GM18909 (cell line): ENCODE measurements around the gene TMBIM1.

Experiments used
- ATAC-seq: cut with Tn5 transposase; IDR thresholded peaks from one replicate; pipeline ENCODE4 v1.9.1; 2021; ENCODE audit warnings: mild to moderate bottlenecking; ENCODE audit not compliant: unreplicated experiment, poor library complexity

TMBIM1 gene

DNA sequence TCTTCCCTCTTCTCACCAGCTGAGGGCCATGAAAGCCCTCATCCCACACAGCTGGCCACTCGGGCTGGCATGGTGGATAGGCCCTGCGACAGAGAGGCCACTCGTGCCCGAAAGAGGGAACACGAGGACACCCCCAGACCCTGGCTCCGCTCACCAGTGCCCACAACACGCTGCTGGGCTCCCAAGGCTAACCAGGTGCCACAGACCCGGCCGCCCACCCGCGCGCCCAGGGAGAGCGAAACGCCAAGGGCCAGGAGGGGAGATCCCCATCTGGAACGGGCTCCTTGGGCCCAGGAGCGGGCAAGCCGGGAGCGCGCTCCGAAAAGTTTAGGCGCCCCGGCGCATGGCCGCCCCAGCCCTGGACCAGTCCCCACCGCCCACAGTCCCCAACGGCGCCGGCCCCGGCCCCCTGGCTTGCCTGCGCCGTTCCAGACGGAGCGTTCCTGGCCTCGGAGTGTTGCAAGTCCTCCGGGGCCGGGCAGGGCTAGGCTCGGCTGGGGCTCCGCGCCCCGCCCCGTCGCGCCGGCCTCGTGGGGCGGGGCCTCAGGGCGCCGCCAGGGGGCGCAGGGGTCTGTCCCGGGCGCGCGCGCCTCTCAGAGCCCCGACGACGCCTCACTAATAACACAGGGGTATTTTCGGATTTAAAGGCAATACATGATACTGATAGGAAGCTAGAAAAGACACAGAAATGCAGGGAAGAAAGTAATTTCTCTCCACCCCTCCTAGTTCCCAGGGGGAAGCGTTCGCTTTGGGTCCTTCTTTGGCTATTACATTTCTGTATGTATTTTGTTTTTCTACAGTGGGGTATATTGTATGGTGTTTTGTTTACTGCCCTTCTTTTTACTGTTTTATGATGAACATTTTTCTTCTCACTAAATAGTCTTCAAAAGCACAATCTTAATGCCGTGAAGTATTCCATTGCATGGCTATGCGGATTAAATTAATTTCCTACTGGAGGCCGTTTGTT is at the start of gene TMBIM1:
Gene TMBIM1 (minus strand): TSS at position 456 of the 967 bp plus-strand sequence. CDS start 10,362 bp downstream, outside the sequence.
- peak; percentile 78 for ATAC-seq

GRCh38 chr2:218341381-218341780 is 49.1 kb upstream of the TMBIM1 start:
- ATAC-seq, result no peak

DNA sequence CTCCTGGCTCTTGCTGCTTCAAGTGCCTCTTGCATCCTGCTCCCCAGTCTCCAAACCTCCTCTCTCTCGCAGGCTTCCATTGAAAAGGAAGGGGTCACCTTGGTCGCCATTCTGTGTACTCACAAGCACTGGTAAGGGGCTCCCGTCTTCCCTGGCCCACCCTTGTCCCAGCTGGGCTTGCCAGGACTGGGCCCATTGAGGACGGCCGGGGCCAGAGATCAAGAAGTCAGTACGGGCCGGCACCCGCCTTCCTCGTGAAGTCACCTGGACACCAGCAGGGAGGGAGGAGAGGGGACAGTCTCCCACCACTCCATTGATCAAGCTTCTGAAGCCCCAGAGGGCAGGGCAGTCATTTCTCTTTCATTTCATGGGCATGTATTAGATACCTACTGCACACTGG is 48.4 kb upstream of the TMBIM1 start:
- no peak for ATAC-seq

DNA sequence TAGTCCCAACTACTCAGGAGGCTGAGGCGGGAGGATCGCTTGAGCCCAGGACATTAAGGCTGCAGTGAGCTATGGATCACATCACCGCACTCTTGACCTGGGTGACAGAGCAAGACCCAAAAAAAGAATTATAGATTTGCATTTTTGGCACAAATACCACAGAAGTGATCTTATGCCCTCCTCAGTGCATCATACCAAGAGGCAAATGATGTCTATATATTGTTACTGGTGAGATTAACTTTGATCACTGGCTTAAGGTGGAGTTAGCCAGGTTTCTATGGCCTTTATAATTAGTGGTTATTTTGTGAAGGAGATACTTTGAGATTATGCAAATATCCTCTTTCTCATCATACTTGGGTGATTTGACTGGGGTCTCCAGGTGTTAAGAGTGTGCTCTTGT is 42.2 kb upstream of the TMBIM1 start:
- ATAC-seq, result no peak

DNA sequence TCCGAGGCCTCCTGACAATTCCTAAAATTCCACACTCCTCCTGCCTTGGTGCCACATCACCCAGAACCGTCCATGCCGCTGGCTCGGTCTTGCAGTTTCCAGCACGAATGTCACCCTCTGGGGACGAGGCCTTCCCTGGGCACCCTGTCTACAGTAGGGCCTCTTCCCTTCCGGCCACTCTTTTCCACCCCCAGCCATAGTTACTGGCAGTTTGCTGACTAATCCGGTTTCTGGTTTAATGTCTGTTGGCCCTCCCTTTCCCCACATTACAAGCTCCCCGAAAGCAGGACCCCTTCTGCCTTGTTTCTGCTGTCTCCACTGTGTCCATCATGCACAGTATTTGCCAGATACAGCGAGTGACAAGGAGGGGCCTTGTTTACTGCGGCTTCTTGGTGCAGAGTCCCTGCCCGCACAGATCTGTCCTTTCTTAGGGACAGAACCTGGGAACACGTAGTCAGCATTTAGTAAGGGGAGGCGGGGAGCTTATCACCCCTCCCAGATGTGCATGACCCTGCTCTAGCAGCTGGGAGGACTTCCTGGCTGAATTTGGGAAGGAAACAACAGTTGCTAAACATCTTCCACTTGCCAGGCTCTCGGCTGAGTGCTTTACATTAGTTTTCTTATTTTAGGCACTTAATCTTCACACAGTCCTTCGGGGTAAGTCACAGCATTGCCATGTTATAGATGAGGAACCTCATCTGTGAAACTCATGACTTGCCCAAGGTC is 40.8 kb upstream of the TMBIM1 start:
- ATAC-seq, result no peak

- no peak for ATAC-seq
Observed at GRCh38 chr2:218332288-218332687, 40.0 kb upstream of the TMBIM1 start.

DNA sequence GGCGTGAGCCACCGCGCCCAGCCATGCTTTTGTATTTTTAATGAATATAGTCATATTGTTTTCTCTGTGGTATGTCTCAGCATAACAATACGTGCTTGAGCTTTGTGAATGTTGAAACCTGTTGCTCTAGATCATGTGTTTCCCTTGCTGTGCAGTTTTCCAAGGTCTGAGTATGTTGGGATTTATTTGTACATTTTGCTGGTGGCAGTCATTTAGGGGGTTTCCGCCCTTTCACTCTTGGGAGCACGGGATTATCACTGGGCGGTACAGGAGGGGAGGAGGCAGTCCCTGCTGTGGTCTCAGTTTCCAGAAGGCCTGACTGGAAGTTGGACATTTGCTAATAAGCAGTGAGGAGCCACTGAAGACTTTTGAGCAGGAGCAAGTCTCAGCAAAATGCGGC is 39.4 kb upstream of the TMBIM1 start:
- ATAC-seq, result no peak

DNA sequence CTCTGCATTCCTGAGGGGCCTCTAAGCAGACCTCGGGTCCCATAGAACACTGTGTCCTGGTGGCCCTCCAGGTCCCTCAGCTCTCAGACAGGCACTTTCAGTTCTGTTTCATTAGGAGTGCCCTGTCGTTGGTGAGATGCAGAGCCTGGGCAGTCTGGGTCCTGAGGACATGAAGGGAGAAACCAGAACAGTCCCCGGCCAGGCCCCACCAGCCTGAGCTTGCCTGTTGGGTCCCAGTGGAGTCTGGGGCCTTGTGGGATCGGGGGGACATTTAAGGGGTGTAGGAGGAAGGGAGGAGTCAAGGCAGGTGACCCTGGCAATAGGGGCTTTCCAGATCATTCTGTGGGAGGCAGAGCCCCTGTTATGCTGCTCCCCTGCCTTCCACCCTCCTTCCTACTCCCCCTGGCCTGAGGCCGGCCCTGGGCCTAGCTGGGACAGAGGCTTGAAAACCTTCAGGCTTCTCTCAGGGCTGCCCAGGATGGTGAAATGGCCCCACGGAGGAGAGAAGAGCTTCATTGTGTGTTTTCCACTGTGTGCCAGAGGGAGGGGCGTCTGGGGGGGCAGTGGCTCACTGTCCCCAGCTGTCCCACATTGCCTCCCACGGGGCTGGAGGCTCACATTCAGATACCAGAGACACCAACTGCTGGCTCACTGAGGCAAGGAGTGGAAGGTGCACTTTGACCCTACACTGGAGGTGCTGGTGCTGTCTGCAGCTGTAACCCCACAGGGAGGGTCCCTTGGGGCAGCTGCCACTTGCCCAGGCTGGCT is 37.7 kb upstream of the TMBIM1 start:
- peak; percentile 53 for ATAC-seq

DNA sequence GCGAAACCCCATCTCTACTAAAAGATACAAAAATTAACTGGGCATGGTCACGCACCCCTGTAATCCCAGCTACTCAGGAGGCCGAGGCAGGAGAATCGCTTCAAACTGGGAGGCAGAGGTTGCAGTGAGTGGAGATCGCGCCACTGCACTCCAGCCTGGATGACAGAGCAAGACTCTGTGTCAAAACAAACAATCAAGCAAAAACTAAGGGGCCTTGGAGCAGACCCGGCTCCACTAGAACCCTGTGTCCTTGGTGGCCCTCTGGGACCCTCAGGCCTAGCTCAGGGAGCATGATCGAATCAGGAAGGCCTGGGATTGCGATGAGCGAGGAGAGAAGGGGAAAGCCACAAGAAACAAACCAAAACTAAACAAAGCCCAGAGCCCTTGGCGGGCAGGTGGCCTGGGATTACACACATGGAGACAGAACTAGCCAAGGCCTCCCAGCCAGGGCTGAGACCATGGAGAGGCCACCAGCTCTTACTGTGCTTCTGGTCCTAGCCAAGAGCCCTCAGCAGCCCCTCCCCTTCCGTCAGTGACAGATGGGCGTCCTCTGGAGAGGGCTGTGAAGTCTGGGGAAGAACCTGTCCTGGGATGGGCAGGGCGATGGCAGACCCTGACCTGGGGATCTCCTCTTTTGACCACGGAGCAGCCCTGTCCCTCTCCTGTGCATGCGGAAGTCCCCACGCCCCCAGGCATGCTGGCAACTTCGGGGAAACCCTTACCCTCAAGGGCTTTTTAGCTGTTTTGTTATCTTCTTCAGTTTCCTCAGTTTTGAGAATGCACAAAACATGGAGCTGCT is 36.9 kb upstream of the TMBIM1 start:
- peak; percentile 41 for ATAC-seq

GRCh38 chr2:218328294-218328693 is 36.0 kb upstream of the TMBIM1 start:
- ATAC-seq, result no peak

GRCh38 chr2:218327451-218328210 is 35.3 kb upstream of the TMBIM1 start:
- ATAC-seq, result no peak

DNA sequence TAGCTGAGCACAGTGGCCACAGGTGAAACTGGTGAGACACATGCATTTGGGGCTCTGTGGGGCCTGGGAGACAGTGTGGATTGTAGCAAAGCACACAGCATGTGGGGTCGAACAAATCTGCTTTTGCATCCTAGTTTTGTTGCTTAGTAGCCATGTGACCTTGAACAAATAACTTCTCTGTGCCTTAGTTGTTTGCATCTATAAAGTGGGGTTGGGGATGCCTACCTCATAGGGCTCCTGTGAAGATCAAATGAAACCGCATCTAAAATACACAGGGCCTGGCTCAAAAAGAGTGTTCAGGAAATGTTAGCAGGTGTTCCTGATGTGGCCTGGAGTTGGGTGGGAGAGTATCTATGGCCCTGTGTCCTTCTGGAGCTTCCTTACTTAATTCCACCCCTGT is 34.0 kb upstream of the TMBIM1 start:
- no peak for ATAC-seq

- no peak for ATAC-seq
Observed at GRCh38 chr2:218325566-218326160, 33.4 kb upstream of the TMBIM1 start.

GRCh38 chr2:218323526-218324472 is 31.5 kb upstream of the TMBIM1 start:
- no peak for ATAC-seq

DNA sequence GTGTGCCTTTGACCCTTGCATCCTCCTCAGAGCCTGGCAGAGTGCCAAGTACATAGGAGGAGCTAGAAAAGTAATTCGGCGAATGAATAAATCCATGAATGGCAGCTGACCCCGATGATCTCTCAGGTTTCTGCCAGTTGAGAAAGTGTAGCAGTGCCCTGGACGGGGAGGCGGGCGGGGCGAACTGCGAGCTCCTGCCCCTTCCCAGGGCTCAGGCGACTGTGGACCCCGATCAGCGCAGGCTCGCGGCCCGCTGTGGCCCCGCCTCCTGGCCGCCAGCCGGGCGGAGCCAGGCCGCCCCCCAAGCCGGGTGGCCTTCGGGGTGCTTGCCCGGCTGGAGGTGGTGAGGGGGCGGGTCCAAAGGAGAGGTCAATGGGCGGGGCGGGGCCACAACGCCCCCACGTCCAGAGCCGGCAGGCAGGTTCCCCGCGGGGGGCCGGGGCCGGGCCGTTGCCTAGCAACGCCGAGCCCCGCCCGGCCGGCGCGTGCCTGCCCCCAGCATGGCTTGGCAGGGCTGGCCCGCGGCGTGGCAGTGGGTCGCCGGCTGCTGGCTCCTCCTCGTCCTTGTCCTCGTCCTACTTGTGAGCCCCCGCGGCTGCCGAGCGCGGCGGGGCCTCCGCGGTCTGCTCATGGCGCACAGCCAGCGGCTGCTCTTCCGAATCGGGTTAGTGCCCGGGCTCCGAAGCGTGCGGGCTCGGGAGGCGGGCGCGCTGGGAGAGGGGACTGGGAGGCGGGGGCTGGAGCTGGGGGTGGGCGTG is 30.6 kb upstream of the TMBIM1 start:
- peak; percentile 81 for ATAC-seq

GRCh38 chr2:218320704-218321336 is 28.5 kb upstream of the TMBIM1 start:
- no peak for ATAC-seq
